COR-L47 (cell line): ENCODE data around the gene LRFN4.

Experiments used
- DNase-seq: peaks from one replicate; lab custom pipeline; 2025; lab: John Stamatoyannopoulos, UW

LRFN4 gene

GRCh38 chr11:66889960-66890359 is 33.1 kb downstream of the LRFN4 start:
- DNase-seq, result no peak

GRCh38 chr11:66891851-66892660 is 35.2 kb downstream of the LRFN4 start:
- no peak for DNase-seq

- no peak for DNase-seq
Observed at GRCh38 chr11:66892911-66893310, 36.0 kb downstream of the LRFN4 start.

- DNase-seq, result no peak
Observed at GRCh38 chr11:66894141-66894540, 37.3 kb downstream of the LRFN4 start.

- no peak for DNase-seq
Observed at GRCh38 chr11:66901964-66902390, 45.1 kb downstream of the LRFN4 start.

GRCh38 chr11:66902486-66903177 is 45.8 kb downstream of the LRFN4 start:
- no peak for DNase-seq

GRCh38 chr11:66904055-66904454 is 47.2 kb downstream of the LRFN4 start:
- DNase-seq, result no peak

GRCh38 chr11:66904561-66904960 is 47.7 kb downstream of the LRFN4 start:
- no peak for DNase-seq

- no peak for DNase-seq
Observed at GRCh38 chr11:66904981-66905521, 48.2 kb downstream of the LRFN4 start.

- DNase-seq, result no peak
Observed at GRCh38 chr11:66905631-66906030, 48.8 kb downstream of the LRFN4 start.

GRCh38 chr11:66906061-66906733 is 49.3 kb downstream of the LRFN4 start:
- no peak for DNase-seq

GRCh38 chr11:66907751-66908630 is 51.1 kb downstream of the LRFN4 start:
- no peak for DNase-seq

- no peak for DNase-seq
Observed at GRCh38 chr11:66909181-66909580, 52.3 kb downstream of the LRFN4 start.

GRCh38 chr11:66910016-66910415 is 53.2 kb downstream of the LRFN4 start:
- DNase-seq, result no peak
